H1 (cell line): ENCODE data around the gene TINCR. TPM values are rescaled to one million over a fixed set of nuclear protein-coding genes. Genes with fewer than 3 reads are reported as not detected.

Experiments used
- CTCF ChIA-PET: fragments of 300-600 bp; sonication (Branson Sonifier 250); formaldehyde crosslinking; loops from one replicate; lab custom pipeline; 2021; ENCODE audit not compliant: partially characterized antibody; lab: Charles Lee
- POLR2A ChIA-PET: fragments of 300-600 bp; sonication (Branson Sonifier 250); formaldehyde crosslinking; loops from one replicate; lab custom pipeline; 2021; ENCODE audit warnings: inconsistent platforms; ENCODE audit not compliant: partially characterized antibody; lab: Charles Lee
- DNase-seq, 2 experiments: peaks; one replicate each; pipeline versions ENCODE4 v3.0.0 to v3.0.0-alpha.2; 2010 to 2022; ENCODE audit warnings: low spot score in 2 of 2, low read depth in 1 of 2, mixed read lengths in 1 of 2
- FAIRE-seq: peaks from 2 replicates; lab custom pipeline; 2011; peaks lifted over from hg19 to GRCh38; lab: Jason Lieb, UNC
- H2AFZ ChIP-seq: 2 replicates; pipeline ENCODE4 v1.8.1; 2012; ENCODE audit warnings: low read length, inconsistent platforms
- H2AK5ac ChIP-seq: 2 replicates; pipeline ENCODE4 v1.6.1; 2013; ENCODE audit warnings: low read depth, low read length
- H2BK120ac ChIP-seq: replicated peaks from 2 replicates; pipeline ENCODE3; 2013; ENCODE audit warnings: low read depth, low read length, inconsistent platforms
- H2BK12ac ChIP-seq: 2 replicates; pipeline ENCODE4 v1.6.1; 2013; ENCODE audit warnings: low read depth, low read length
- H2BK15ac ChIP-seq: 2 replicates; pipeline ENCODE4 v1.6.1; 2013; ENCODE audit warnings: low read length
- H2BK20ac ChIP-seq: 2 replicates; pipeline ENCODE4 v1.6.1; 2013; ENCODE audit warnings: low read length
- H2BK5ac ChIP-seq: 2 replicates; pipeline ENCODE4 v1.6.1; 2013; ENCODE audit warnings: low read depth, low read length
- H3K14ac ChIP-seq: 2 replicates; pipeline ENCODE4 v1.6.1; 2013; ENCODE audit warnings: inconsistent platforms; ENCODE audit not compliant: insufficient read length
- H3K18ac ChIP-seq: 2 replicates; pipeline ENCODE4 v1.6.1; 2013; ENCODE audit warnings: low read length; ENCODE audit errors: extremely low read depth
- H3K23ac ChIP-seq: 2 replicates; pipeline ENCODE4 v1.6.1; 2013; ENCODE audit warnings: inconsistent platforms; ENCODE audit not compliant: insufficient read length
- H3K23me2 ChIP-seq: 2 replicates; pipeline ENCODE4 v1.6.1; 2013; ENCODE audit warnings: low read depth, low read length
- H3K27ac ChIP-seq: 2 replicates; pipeline ENCODE4 v1.6.1; 2011; ENCODE audit warnings: low read depth, low read length, inconsistent platforms
- H3K27me3 ChIP-seq, 4 experiments: replicated peaks in 1 of 4; 1 replicate in 1 of 4; 2 replicates in 3 of 4; pipeline versions ENCODE4 v1.6.1 to v1.8.1; 2011 to 2013; ENCODE audit warnings: low read length in 3 of 4, mild to moderate bottlenecking in 3 of 4, inconsistent platforms in 2 of 4, mixed read lengths in 2 of 4, moderate library complexity in 1 of 4; ENCODE audit not compliant: control insufficient read depth in 3 of 4, insufficient read depth in 3 of 4; ENCODE audit errors: extremely low read depth in 1 of 4
- H3K36me3 ChIP-seq, 4 experiments: 2 replicates each; pipeline versions ENCODE4 v1.6.1 to v1.8.1; 2011 to 2013; ENCODE audit warnings: mild to moderate bottlenecking in 4 of 4, low read length in 3 of 4, moderate library complexity in 2 of 4, control low read depth in 1 of 4, inconsistent platforms in 1 of 4; ENCODE audit not compliant: insufficient read depth in 4 of 4, control insufficient read depth in 2 of 4
- H3K4ac ChIP-seq: replicated peaks from 2 replicates; pipeline ENCODE3; 2013; ENCODE audit warnings: low read length, low read depth, mixed read lengths, inconsistent platforms; ENCODE audit not compliant: insufficient read length
- H3K4me1 ChIP-seq, 4 experiments: replicated peaks in 1 of 4; 1 replicate in 1 of 4; 2 replicates in 3 of 4; pipeline versions ENCODE4 v1.6.1 to v1.8.1; 2011 to 2013; ENCODE audit warnings: low read length in 3 of 4, inconsistent platforms in 2 of 4, mixed read lengths in 1 of 4; ENCODE audit not compliant: insufficient read depth in 4 of 4, control insufficient read depth in 3 of 4
- H3K4me2 ChIP-seq, 2 experiments: 2 replicates each; pipeline versions ENCODE4 v1.6.1 to v1.8.1; 2011 to 2013; ENCODE audit warnings: low read depth in 2 of 2, low read length in 2 of 2, control low read depth in 1 of 2, inconsistent platforms in 1 of 2, mild to moderate bottlenecking in 1 of 2; ENCODE audit not compliant: insufficient read depth in 1 of 2
- H3K4me3 ChIP-seq, 4 experiments: fragments of 200-600, 300-600 bp in 1 of 4; sonication (generic), shearing (Covaris generic), sonication (Bioruptor Twin) in 1 of 4; 2 replicates each; pipeline versions ENCODE4 v1.5.1 to v1.8.1; 2011 to 2016; ENCODE audit warnings: low read length in 4 of 4, low read depth in 3 of 4, control low read depth in 2 of 4, inconsistent platforms in 2 of 4, mild to moderate bottlenecking in 2 of 4, mixed read lengths in 1 of 4, moderate library complexity in 1 of 4; ENCODE audit not compliant: insufficient read depth in 2 of 4; ENCODE audit errors: extremely low read depth in 1 of 4
- H3K56ac ChIP-seq: replicated peaks from 2 replicates; pipeline ENCODE3; 2013; ENCODE audit warnings: low read depth, mild to moderate bottlenecking, mixed read lengths, low read length, inconsistent platforms; ENCODE audit not compliant: insufficient read length
- H3K79me1 ChIP-seq: 2 replicates; pipeline ENCODE4 v1.6.1; 2013; ENCODE audit warnings: low read depth, low read length, control low read depth
- H3K79me2 ChIP-seq, 2 experiments: 2 replicates each; pipeline versions ENCODE4 v1.6.1 to v1.8.1; 2012 to 2013; ENCODE audit warnings: low read length in 2 of 2, mild to moderate bottlenecking in 2 of 2, inconsistent platforms in 1 of 2; ENCODE audit not compliant: insufficient read depth in 2 of 2, control insufficient read depth in 1 of 2
- H3K9ac ChIP-seq, 4 experiments: replicated peaks in 1 of 4; 1 replicate in 1 of 4; 2 replicates in 3 of 4; pipeline versions ENCODE4 v1.6.1 to v1.8.1; 2011 to 2013; ENCODE audit warnings: low read depth in 3 of 4, low read length in 3 of 4, control low read depth in 2 of 4, mild to moderate bottlenecking in 2 of 4, moderate library complexity in 2 of 4, inconsistent platforms in 1 of 4; ENCODE audit errors: extremely low read depth in 1 of 4
- H3K9me3 ChIP-seq, 2 experiments: 2 replicates each; pipeline versions ENCODE4 v1.6.1 to v1.8.1; 2012 to 2013; ENCODE audit warnings: mild to moderate bottlenecking in 2 of 2, moderate library complexity in 2 of 2, control low read depth in 1 of 2, inconsistent platforms in 1 of 2, low read depth in 1 of 2, low read length in 1 of 2, mixed read lengths in 1 of 2; ENCODE audit not compliant: insufficient read depth in 2 of 2
- H4K20me1 ChIP-seq, 2 experiments: replicated peaks in 1 of 2; 2 replicates each; pipeline versions ENCODE3 to v1.8.1; 2011 to 2013; ENCODE audit warnings: inconsistent platforms in 2 of 2, low read length in 2 of 2, mild to moderate bottlenecking in 1 of 2; ENCODE audit not compliant: insufficient read depth in 2 of 2, control insufficient read depth in 1 of 2
- H4K5ac ChIP-seq: 2 replicates; pipeline ENCODE4 v1.6.1; 2013; ENCODE audit warnings: low read length, low read depth, mixed read lengths, inconsistent platforms; ENCODE audit not compliant: insufficient read length
- H4K8ac ChIP-seq: 2 replicates; pipeline ENCODE4 v1.8.0; 2013; ENCODE audit warnings: mild to moderate bottlenecking, moderate library complexity, low read length, inconsistent platforms; ENCODE audit not compliant: insufficient read depth; ENCODE audit errors: extremely low read depth
- H4K91ac ChIP-seq: replicated peaks from 2 replicates; pipeline ENCODE3; 2013; ENCODE audit warnings: low read length, mixed read lengths, inconsistent platforms; ENCODE audit not compliant: insufficient read length
- BCL11A ChIP-seq, 2 experiments: IDR thresholded peaks; one replicate each; pipeline ENCODE4 v1.6.1; 2011; ENCODE audit warnings: low read depth in 2 of 2, low read length in 2 of 2, mild to moderate bottlenecking in 2 of 2
- EP300 ChIP-seq, 2 experiments: IDR thresholded peaks; 1 replicate in 1 of 2; 2 replicates in 1 of 2; pipeline ENCODE4 v1.6.1; 2011 to 2012; ENCODE audit warnings: low read depth in 2 of 2, low read length in 2 of 2, mild to moderate bottlenecking in 2 of 2, borderline replicate concordance in 1 of 2, inconsistent platforms in 1 of 2, moderate library complexity in 1 of 2
- JUN ChIP-seq: IDR thresholded peaks from 2 replicates; pipeline ENCODE4 v1.6.1; 2011; ENCODE audit warnings: low read depth, mild to moderate bottlenecking, improper control_type of control experiment, low read length
- MAFK ChIP-seq: IDR thresholded peaks from 2 replicates; pipeline ENCODE4 v1.6.1; 2012; ENCODE audit warnings: low read depth, mild to moderate bottlenecking, improper control_type of control experiment, low read length
- RAD21 ChIP-seq, 2 experiments: IDR thresholded peaks in 1 of 2; conservative IDR thresholded peaks in 1 of 2; 2 replicates each; pipeline ENCODE4 v1.6.1; 2011; ENCODE audit warnings: low read depth in 2 of 2, low read length in 2 of 2, improper control_type of control experiment in 1 of 2, inconsistent platforms in 1 of 2, mild to moderate bottlenecking in 1 of 2, moderate library complexity in 1 of 2
- RFX5 ChIP-seq: IDR thresholded peaks from 2 replicates; pipeline ENCODE4 v1.6.1; 2011; ENCODE audit warnings: low read depth, low read length, improper control_type of control experiment, borderline replicate concordance
- RXRA ChIP-seq: IDR thresholded peaks from 2 replicates; pipeline ENCODE4 v1.6.1; 2011; ENCODE audit warnings: low read depth, mild to moderate bottlenecking, low read length, moderate library complexity; ENCODE audit not compliant: insufficient read depth
- SP2 ChIP-seq: IDR thresholded peaks from 2 replicates; pipeline ENCODE4 v1.6.1; 2012; ENCODE audit warnings: mild to moderate bottlenecking, low read length, inconsistent platforms
- TBP ChIP-seq: IDR thresholded peaks from 2 replicates; pipeline ENCODE4 v1.6.1; 2011; ENCODE audit warnings: low read depth, low read length, improper control_type of control experiment
- WGBS, 2 experiments: shearing (Covaris generic) in 1 of 2; methylation state at CpG; one replicate each; pipeline versions ENCODE4 v1.1.6 to v1.1.7; 2013 to 2015; ENCODE audit warnings: low lambda C conversion rate in 2 of 2, mixed read lengths in 2 of 2, inconsistent platforms in 1 of 2, low coverage in 1 of 2, missing lambda C conversion rate in 1 of 2; ENCODE audit not compliant: insufficient replicate concordance in 2 of 2, insufficient coverage in 1 of 2, insufficient read length in 1 of 2; ENCODE audit errors: extremely low coverage in 1 of 2, missing lambda C conversion rate in 1 of 2; 5-methylcytosine and 5-hydroxymethylcytosine counted together
- polyA plus RNA-seq, 7 experiments: library from polyadenylated mRNA; depleted of rRNA in 3 of 7; stranded (reverse) in 5 of 7; unstranded in 2 of 7; fragments of >200 nt in 5 of 7; fragments of 200-250 nt in 2 of 7; gene quantifications; 1 replicate in 5 of 7; 2 replicates in 1 of 7; 4 replicates in 1 of 7; pipeline versions ENCODE4 v1.2.1 to v1.2.3, GENCODE V29; 2011 to 2013; ENCODE audit warnings: missing spikeins in 2 of 7, mixed read lengths in 2 of 7
- total RNA-seq: library from RNA; stranded (reverse); fragmentation: NEBNext Ultra II Directional; extraction: Animal tissue kit (Norgen Biotek cat#: 25700); gene quantifications from 2 replicates; pipeline ENCODE4 v1.2.1, GENCODE V29; 2021
- TF ChIP-seq, protein P1 (sequence below): IDR thresholded peaks from 2 replicates; pipeline ENCODE4 v1.6.1; 2012; ENCODE audit warnings: inconsistent platforms

The TINCR gene
- total and polyA plus RNA-seq, 2 of the 8 experiments (the other 6 are each of a cell fraction or from before 2014, with no cell fraction given), result 0.52 to 1.4 TPM

DNA sequence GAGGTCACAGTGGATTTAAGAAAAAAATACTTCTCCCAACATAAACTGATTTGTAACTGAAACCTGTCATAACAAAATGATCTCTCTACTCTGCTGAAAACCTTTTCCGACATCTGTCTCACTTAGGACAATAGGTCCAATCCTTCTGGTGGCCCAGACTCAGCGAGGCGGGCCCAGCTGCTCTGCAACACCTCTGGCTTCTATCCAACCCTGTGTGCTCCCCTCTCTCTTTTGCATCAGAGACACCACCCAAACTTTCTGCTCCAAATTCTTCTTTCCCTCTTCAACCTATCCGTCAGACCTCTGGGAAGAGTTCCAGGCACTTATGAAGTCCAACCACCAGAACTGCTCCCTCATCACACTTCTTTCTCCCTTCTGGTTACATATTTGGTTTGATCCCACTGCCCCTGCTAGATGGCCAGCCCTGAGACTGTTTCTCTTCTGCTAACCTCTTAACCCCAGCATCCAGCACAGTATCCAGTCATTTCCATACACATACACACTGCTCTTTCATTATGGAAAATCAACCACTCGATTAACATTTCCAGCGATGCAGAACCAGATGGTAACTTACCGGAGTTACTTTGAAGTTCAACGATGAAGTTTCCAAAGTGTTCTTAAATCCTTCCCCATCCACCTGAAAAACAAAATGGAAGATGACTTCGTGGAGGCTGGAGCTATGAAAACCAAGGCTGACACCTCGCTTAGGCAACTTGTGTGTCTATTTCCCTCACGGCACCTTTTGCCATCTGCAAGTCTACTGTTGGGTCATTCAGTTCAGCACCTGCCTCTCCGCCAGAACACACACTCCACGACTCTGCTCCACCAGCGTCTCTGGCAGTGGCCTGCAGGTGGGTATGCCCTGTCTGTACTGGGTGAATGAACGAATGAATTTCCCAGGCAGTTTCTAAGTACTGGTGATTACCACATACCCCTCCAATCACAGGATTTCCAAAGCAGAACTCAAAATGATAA lies 45.4 kb upstream of the TINCR start:
- Histone ChIP-seq H3K79me2 (peaks cover 5 to 15% of the 10 kb centered on the region in 2 experiments; a peak in 3 of 4 replicates), H3K23me2 (no peaks in the 10 kb centered on the region), H3K4me2 (no peak overlapping the region), H3K27me3 (no peaks in the 10 kb centered on the region), H3K27ac (no peak overlapping the region), H2AK5ac (no peak overlapping the region), H2BK5ac (no peak overlapping the region), H3K4me3 (no peak overlapping the region), H3K36me3 (peaks cover 44 to 75% (median 66%) of the 10 kb centered on the region in 4 experiments), H2BK12ac (no peak overlapping the region), H4K91ac (no peak overlapping the region), H3K56ac (no peak overlapping the region), H3K4ac (no peak overlapping the region), H4K8ac (no peak overlapping the region), H4K20me1 (peaks cover 5 to 6% of the 10 kb centered on the region in 2 experiments), H2BK20ac (no peak overlapping the region), H3K9ac (no peak overlapping the region; a peak in 1 of 7 replicates), H4K5ac (no peak overlapping the region), H3K79me1 (peaks cover 4% of the 10 kb centered on the region; the same call in 1 of the 2 replicates), H3K14ac (no peak overlapping the region), H3K9me3 (no peaks in the 10 kb centered on the region), H3K23ac (no peak overlapping the region), H2BK15ac (no peak overlapping the region), H2AFZ (no peak overlapping the region), H3K18ac (no peak overlapping the region), H2BK120ac (no peak overlapping the region), H3K4me1 (no peaks in the 10 kb centered on the region)
- POLR2A ChIA-PET, result interaction anchor here (0.7 to 2.1 kb wide), 4 partner anchors 8 to 52 kb away, joined by 3 to 7 read pairs (median 4); no protein-coding TSS in a partner anchor
- FAIRE-seq (no peak), DNase-seq (no peak)
- CTCF ChIA-PET, result interaction anchor here (1.2 to 1.5 kb wide), 2 partner anchors 22 kb away, joined by 3 read pairs; no protein-coding TSS in a partner anchor
- 96% methylated on average over 15 of the region's 15 CpGs; no CpG with 5 or more reads in 1 of the 2 experiments for WGBS, 2 experiments
- TF ChIP-seq SP2 (no peak), TBP (no peak), RAD21 (IDR thresholded peaks at IDR 0.05 in 1 of 2, conservative IDR thresholded peaks at IDR 0.05 in 1 of 2; ENCODE audit: low read depth in 2 of 2, low read length in 2 of 2) (no peak), MAFK (no peak), BCL11A (IDR thresholded peaks at IDR 0.05; ENCODE audit: low read depth in 2 of 2, low read length in 2 of 2) (no peak), JUN (no peak), EP300 (IDR thresholded peaks at IDR 0.05; ENCODE audit: borderline replicate concordance in 1 of 2, low read depth in 2 of 2, low read length in 2 of 2) (no peak), RFX5 (no peak), RXRA (no peak)
- TF ChIP-seq, protein P1, sequence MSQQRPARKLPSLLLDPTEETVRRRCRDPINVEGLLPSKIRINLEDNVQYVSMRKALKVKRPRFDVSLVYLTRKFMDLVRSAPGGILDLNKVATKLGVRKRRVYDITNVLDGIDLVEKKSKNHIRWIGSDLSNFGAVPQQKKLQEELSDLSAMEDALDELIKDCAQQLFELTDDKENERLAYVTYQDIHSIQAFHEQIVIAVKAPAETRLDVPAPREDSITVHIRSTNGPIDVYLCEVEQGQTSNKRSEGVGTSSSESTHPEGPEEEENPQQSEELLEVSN, result no peak
